GM19043 (cell line): ENCODE data around the gene LRP4.
A peak's percentile ranks its signal among the peaks of the same experiment; 100 is the strongest.
"Not testable (repeated sequence)": the region's sequence is repeated elsewhere in the genome, so short reads cannot be mapped to it uniquely, and the experiment has no call there.

ENCODE experiments used
- ATAC-seq: cut with Tn5 transposase; IDR thresholded peaks from one replicate; pipeline ENCODE4 v1.9.1; 2021; ENCODE audit warnings: low read depth; ENCODE audit not compliant: unreplicated experiment

The LRP4 gene

GRCh38 chr11:46918083-46918787, at the start of gene LRP4:
LRP4 (minus strand) TSS chr11:46918550; CDS start chr11:46918379, 171 bp downstream.
- ATAC-seq, result no peak

- ATAC-seq, result no peak
These were observed 49.6 kb upstream of the LRP4 start for GRCh38 chr11:46967962-46968361.

GRCh38 chr11:46966773-46967172, 48.4 kb upstream of the LRP4 start:
- no peak for ATAC-seq

- no peak for ATAC-seq
These were observed 45.5 kb upstream of the LRP4 start for GRCh38 chr11:46963844-46964243.

- ATAC-seq, result not testable (repeated sequence)
These were observed 43.5 kb upstream of the LRP4 start for GRCh38 chr11:46961886-46962285.

GRCh38 chr11:46961041-46961440, 42.7 kb upstream of the LRP4 start:
- ATAC-seq, result no peak

DNA sequence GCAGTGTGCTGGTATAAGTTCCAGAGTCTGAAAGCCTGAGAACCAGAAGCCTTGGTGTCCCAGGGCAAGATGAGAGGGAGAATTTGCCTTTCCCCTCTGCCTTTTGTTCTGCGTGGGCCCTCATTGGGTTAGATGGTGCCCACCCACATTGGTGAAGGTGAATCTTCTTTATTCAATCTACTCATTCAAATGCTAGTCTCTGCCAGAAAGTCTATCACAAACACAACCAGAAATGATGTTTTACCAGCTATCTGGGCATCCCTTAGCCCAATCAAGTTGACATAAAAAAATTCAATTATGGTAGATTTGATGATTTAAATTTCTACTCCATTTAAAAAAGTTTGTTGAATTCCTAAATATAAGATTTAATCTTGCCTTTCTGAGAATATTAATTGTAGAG, 40.4 kb upstream of the LRP4 start:
- no peak for ATAC-seq

DNA sequence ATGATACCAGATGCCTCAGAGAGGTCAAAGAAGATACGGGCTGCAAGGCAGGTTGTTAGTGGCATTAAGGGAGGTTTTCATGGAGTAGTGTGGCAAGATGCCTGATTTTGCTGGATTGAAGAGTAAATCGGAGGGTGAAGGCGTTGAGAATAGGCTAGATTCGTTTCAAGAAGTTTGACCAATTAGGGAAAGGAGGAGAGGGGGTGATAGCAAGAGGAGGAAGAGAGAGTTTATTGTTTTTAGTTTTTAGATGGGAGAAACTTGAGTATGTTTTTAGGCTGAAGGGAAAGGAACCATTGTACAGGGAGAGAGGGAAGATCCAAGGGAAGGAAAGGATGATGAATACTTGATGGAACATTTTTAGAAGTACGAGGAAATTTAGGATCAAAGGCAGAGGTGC, 34.7 kb upstream of the LRP4 start:
- ATAC-seq, result no peak

DNA sequence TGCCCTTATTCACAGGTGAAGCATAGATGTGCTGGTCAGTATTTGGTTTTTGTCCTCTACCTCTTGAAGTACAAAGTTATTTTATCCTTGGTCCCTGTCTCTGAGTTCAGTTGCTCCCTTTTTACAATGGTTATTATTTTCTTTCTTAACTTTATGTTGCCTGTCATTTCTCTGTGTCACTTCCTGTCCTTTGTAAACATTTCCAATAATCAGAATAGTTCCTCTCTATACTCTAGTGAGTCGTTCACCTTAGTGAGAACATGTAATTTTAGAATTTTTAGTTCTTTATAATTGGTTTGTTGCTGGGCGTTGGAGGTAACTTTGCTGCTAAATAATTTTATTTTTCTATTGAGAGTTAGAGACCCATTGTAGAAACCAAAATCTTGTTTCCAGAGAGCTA, 34.2 kb upstream of the LRP4 start:
- no peak for ATAC-seq

GRCh38 chr11:46951864-46952263, 33.5 kb upstream of the LRP4 start:
- no peak for ATAC-seq

GRCh38 chr11:46949297-46949696, 30.9 kb upstream of the LRP4 start:
- no peak for ATAC-seq

- no peak for ATAC-seq
These were observed 30.2 kb upstream of the LRP4 start for GRCh38 chr11:46948378-46949131.

DNA sequence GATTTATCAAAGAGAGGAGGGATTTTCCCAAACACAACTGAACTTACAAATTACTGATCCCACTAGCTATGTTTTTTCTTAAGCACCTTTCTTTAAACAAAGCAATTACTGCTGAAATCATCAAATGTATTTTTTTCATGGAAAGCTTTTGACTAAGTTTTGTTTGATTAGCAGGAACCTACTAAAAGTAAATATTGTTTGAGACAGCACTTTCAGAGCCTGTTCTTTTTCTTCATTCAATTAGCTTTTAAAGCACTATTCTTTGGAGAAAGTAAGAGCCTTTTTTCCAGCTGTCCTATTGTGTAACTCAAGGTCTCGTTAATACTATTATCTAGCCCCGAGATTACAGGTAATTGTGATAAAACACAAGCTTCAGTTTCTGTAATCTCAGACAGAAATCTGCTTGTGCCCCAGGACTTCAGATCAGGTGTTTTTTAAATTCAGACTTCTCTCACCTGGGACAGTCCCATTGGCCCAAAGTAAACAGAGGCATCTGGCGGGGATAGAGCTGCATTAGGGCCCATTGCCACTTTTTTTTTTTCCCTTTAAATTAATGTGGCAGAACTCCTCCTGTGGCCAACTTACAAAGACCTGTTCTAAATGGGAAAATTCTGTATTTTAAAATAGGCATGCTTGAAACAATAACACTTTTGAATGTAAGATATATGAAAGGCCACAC, 29.2 kb upstream of the LRP4 start:
- ATAC-seq, result no peak

DNA sequence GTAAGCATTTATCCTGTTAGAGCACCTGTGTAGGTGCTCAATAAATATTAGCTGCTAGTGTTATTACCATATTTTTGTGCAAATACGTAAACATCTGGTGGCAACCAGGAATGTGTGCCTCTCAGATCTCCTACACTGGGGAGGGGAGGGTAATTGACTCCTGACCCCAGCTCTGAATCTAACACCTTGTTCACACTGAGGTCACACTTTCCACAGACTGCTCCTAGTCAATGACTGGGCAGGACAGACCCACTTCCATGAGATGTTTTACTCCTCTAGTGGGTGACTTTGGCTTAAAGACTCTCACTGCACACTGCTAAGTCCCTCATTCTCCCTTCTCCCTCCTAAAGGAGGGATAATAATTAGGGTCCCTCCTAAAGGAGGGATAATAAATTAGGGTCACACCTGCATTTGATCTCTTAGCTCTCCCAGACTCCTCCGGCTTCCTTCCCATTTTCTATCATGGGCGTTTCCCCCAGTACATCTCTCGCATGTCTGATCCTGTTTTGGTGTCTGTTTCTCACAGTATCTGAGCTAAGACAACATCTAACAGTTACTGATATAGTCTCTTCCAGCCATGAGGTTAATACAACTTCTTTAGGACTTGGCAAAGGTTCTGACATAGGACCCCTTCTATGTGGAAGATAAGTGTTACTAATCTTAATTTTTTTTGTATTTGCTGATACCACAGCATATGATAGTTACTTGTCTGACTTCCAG, 26.2 kb upstream of the LRP4 start:
- ATAC-seq, result no peak

- no peak for ATAC-seq
These were observed 23.8 kb upstream of the LRP4 start for GRCh38 chr11:46942172-46942571.

DNA sequence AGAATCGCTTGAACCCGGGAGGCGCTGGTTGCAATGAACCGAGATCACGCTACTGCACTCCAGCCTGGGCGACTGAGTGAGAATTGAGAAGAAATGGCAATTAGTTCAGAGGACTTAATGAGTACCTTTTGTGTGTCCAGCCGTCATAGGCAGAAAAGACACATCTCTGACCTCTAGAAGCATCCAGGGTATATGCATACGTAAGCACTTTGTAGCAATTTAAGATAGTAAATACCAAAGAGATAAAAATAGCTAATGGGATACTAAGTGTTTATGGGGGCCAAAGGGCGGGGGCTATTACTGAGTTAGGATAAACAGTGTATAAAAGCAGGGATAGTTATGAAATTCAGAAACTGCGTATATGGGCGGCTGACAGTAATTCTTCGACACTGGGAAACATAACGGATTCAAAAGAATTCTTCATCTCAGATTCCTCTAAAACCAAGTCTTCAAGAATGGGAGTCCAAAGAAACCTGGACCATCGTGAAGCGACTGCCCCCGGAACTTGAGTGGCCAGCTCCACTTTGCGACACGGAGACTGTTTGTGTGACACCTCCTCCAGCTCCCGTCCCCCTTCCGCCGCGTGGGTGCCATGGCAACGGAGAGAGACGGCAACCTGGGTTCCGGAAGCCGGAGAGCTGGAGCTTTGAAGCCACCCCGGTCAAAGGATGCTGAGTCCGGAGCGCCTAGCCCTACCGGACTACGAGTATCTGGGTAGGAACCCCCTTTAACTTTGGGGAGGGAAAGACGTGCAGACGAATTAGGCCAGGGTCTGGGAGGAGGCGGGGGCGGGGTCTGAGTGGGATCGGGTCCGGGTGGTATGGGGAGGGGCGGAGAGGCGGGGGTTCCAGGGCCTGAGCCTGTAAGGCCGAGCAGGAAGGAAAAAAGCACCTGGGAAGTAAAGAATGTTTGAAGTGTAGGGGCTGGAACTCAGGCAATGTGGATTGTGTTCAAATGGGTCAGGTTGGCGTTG, 18.1 kb upstream of the LRP4 start, which contains the start of gene CSTPP1:
CSTPP1 (plus strand) TSS at position 624 of the 973 bp plus-strand sequence; CDS start at position 669, 45 bp downstream.
- ATAC-seq, result peak; percentile 93

DNA sequence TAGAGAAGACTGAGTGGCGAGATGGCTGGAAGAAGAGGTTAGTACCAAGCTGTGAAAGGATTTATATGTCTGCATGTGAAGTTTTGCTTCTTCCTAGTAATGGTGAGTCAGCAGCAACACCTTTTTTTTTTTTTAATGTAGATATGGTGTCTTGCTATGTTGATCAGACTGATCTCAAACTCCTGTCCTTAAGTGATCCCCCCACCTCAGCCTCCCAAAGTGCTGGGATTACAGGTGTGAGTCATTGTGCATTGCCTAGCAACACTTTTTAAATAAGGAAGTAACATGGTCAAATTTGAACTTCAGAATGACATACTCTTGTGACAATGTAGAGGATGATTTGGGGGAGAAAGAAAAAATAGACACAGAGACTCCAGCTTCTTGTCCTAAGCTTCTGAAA, 11.7 kb upstream of the LRP4 start:
- no peak for ATAC-seq

DNA sequence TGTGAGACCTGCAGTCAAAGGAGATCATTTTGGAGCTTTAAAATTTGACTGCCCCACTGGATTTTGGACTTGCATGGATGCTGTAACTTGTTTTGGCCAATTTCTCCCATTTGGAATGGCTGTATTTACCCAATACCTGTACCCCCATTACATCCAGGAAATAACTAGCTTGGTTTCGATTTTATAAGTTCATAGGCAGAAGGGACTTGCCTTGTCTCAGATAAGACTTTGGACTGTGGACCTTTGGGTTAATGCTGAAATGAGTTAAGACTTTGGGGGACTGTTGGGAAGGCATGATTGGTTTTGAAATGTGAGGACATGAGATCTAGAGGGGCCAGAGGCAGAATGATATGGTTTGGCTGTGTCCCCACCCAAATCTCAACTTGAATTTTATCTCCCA, 10.4 kb upstream of the LRP4 start:
- not testable (repeated sequence) for ATAC-seq

DNA sequence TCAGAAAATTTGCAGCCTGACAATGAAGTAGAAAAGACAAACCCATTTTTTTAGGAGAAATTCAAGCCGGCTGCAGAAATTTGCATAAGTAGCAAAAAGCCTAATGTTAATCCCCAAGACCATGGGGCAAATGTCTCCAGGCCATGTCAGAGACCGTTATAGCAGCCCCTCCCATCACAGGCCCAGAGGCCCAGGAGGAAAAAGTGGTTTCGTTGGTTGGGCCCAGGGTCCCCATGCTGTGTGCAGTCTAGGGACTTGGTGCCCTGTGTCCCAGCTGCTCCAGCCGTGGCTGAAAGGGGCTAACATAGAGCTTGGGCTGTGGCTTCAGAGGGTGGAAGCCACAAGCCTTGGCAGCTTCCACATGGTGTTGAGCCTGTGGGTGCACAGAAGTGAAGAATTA, 9.6 kb upstream of the LRP4 start:
- ATAC-seq, result not testable (repeated sequence)

GRCh38 chr11:46920755-46921154, 2.4 kb upstream of the LRP4 start:
- ATAC-seq, result no peak
